AG08395 (cell line): ENCODE measurements around the gene TAS2R46.
"Not testable (repeated sequence)": the region's sequence is repeated elsewhere in the genome, so short reads cannot be mapped to it uniquely, and the experiment has no call there.

Experiments
- DNase-seq: peaks from one replicate; pipeline ENCODE4 v3.0.0; 2012; ENCODE audit warnings: mixed read lengths, low spot score

TAS2R46 gene, protein sequence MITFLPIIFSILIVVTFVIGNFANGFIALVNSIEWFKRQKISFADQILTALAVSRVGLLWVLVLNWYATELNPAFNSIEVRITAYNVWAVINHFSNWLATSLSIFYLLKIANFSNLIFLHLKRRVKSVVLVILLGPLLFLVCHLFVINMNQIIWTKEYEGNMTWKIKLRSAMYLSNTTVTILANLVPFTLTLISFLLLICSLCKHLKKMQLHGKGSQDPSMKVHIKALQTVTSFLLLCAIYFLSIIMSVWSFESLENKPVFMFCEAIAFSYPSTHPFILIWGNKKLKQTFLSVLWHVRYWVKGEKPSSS

DNA sequence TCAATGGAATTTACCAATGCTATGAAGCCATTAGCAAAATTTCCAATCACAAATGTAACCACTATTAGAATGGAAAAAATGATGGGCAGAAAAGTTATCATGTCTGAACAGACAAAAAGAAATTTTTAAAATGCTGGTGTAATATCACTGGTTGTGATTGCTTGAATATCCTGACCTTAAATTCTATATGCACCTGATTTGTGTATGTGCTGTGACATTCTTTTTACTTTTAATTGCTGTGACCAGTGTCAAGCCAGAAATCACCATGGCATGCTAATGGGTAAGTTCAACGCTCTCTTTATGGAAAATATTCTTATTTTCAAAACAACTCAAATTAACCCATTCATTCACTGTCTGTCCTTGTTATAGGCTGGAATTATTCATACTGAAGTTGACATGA is at the start of gene TAS2R46:
TAS2R46 (minus strand) TSS at position 101 of the 400 bp plus-strand sequence; CDS start at position 101, 0 bp downstream.
- not testable (repeated sequence) for DNase-seq

DNA sequence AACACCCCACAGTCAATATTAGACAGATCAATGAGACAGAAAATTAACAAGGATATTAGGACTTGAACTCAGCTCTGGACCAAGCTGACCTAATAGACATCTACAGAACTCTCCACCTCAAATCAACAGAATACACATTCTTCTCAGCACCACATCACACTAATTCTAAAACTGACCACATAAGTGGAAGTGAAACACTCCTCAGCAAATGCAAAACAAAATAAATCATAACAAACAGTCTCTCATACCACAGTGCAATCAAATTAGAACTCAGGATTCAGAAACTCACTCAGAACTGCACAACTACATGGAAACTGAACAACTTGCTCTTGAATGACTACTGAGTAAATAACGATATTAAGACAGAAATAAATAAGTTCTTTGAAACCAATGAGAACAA is 49.1 kb upstream of the TAS2R46 start:
- not testable (repeated sequence) for DNase-seq

DNA sequence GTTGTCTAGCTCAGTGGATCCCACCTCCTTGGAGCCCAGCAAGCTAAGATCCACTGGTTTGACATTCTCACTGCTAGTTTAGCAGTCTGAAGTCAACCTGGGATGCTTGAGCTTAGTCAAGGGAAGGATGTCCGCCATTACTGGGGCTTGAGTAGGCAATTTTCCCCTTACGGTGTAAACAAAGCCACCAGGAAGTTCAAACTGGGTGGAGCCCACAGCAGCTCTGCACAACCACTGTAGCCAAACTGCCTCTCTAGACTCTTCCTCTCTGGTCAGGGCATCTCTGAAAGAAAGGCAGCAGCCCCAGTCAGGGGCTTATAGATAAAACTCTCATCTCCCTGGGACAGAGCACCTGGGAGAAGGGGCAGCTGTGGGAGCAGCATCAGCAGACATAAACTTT is 46.8 kb upstream of the TAS2R46 start:
- DNase-seq, result no peak

DNA sequence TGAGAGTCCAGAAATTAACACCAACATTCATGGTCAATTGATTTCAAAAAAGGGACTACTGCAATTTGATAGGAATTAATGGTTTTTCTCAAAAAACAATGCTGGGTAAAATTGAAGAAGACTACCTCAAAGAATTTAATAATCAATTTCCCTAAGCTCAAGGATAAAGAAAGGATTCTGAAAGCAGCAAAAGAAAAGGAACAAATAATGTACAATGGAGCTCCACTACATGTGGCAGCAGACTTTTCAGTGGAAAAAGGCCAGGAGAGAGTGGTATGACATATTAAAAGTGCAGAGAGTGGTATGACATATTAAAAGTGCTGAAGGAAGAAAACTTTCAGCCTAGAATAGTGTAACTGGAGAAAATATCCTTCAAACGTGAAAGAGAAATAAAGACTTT is 45.6 kb upstream of the TAS2R46 start:
- DNase-seq, result no peak

DNA sequence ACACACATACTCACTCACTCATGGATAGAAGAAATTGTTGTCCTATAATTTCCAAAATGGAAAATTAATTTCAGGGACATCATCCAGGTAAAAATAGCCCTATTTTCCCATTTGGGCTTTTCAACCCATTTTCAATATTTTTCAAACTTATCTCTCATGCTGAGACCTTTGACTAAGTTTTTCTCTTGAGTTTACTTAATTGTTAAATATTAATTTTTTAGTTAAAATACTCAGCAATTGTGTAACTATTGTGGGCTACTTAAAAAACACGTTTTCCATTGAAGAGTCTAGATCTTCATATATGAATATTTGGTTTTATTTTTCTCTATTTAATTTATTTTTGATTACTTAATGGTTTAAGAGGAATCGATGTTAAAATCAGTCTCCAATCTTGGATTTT is 44.2 kb upstream of the TAS2R46 start:
- DNase-seq, result no peak

DNA sequence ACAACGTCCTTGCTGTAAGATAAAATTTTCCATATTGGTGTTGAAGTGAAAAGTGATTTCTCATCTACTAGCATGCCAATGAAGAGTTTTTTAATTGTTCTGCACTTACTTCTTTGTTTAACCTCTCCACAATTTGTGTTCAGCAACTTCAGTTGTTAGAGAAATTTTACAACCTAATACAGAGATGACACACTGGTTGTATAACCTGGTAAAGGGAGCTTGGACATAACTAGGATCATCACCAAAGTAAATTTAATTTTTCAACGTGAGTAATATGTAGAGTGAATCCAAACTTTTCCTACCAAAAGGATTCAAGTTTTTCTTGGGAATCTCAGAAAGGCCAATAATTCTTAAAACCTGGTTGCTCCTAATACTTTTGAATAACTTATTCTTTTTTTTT is 43.5 kb upstream of the TAS2R46 start:
- DNase-seq, result no peak

DNA sequence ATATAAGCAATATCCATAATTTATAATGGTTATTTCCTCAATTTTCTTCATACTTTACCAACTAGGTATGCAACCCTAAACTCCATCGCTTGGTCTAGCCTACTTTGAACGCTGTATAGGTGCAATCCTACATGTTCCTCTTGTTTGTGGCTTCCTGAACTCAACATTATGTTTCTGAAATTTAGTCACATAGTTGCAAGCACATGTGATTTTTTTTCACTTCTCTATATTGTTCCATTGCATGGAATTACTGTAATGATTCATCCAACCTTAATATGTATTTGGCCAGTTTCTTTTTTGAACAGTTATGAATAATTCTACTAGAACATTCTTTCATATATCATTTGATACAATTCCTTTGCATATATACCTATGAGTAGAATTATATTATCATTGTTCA is 32.8 kb upstream of the TAS2R46 start:
- not testable (repeated sequence) for DNase-seq

DNA sequence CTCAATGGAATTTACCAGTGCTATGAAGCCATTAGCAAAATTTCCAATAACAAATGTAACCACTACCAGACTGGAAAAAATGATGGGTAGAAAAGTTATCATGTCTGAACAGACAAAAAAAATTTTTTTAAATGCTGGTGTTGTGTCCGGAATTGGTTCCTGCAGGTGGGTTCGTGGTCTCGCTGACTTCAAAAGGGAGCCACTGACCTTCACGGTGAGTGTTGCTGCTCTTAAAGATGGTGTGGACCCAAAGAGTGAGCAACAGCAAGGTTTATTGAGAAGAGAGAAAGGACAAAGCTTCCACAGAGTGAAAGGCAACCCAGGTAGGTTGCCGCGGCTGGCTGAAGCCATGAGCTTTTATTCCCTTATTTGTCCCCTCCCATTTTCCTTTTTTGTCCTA is 30.0 kb upstream of the TAS2R46 start, which contains the start of gene TAS2R43:
TAS2R43 (minus strand) TSS at position 186 of the 400 bp plus-strand sequence; CDS start at position 102, 84 bp downstream.
- no peak for DNase-seq

DNA sequence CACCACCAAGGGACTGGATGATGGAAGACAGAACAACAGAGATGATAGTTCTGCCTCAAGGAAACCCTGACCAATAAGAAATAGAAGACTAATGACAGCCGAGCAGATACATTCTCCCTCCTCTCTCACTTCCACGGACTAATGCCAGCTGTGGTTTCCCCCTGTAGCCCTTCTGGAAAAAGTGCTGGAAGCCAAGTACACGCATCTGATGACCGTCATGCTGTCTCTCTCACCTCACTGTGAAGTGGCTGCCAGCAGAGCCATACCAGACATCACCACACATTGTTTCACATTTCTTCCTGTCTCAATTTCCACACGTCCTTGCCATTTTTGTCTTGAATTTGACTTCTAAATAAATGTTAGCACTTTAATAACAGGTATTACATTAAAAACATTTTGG is 27.2 kb upstream of the TAS2R46 start:
- no peak for DNase-seq

DNA sequence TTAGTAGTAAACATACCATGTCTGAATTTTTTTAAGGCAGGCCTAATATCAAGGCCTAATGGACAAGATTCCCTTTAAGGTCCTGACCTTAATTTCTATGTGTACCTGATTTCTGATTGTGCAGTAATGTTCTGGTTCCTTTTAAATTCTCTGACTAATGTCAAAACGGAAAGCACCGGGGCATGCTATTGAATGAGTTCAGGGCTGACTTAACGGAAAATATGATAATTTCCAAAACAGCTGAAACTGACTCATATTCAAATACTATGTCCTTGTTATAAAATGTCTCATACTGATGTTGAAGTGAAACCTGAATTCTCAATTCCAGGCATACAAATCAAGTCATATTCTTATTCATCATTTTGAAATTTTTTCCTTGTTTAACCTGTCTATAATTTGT is 23.3 kb upstream of the TAS2R46 start:
- DNase-seq, result no peak

DNA sequence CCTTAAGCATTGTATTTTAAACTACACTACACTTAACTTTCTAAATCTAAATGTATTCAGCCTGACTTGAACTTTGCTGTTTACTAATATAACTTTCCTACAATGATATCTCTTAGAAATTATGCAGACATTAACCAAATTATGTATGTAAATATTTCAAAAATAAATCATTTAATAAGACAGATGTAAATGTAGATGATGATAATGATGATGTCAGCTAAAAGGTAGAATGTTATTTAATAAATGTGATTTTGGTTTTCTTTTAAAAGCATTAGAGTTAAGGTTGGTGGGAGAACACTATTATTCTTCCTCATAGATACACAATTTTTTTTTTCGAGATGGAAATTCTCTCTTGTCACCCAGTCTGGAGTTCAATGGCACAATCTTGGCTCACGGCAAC is 19.9 kb upstream of the TAS2R46 start:
- no peak for DNase-seq

DNA sequence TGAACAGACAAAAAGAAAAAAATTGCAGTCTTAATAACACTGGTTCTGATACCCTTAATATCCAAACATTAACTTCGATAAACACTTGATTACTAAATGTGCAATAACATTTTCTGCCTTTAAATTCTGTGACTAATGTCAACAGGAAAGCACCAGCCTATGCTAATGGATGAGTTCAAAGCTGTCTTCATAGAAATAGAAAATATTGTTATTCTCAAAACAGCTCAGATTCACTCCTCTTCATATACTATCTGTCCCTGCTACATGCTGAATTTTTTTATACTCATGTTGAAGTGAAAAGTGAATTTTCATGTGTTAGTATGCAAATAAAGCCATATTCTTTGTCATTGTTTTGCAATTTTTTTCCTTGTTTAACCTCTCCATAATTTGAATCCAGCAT is 16.2 kb upstream of the TAS2R46 start:
- no peak for DNase-seq

DNA sequence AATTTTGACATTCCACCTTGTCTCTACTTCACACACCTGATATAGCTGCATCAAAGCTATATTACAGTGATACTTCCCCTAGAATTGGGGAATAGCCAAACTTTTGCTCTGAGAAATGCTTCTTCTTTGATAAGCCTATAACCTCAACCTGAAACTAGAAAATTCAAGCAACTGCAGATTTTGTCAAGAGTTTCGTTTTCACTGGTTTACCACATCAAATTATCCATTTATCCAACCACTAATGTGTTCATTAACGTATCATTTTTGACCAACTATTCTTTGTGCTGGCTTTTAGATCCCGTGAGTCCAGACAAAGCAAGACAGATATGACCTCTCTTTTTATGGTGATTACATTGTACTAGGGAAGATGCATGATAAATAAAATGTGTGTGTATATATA is 13.5 kb upstream of the TAS2R46 start:
- no peak for DNase-seq

DNA sequence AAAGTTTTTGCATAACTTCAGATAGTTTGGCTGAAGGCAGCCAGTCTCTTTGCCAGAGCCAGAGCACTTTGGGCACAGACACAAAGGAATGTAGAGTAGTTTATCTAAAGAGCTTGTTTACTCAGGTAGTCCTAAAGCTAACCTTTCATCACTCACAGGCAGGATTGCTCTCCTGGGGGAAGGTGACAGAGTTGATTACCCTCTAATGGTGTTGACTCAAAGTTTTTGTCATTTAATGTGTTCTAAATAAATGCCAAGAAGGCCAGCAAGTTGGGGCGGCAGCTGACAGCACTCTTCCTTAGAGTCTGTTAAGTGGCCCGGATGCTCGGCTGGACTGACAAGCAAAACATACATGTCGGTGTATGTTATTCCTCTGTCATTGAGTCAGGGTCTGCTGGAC is 9.3 kb upstream of the TAS2R46 start:
- no peak for DNase-seq

DNA sequence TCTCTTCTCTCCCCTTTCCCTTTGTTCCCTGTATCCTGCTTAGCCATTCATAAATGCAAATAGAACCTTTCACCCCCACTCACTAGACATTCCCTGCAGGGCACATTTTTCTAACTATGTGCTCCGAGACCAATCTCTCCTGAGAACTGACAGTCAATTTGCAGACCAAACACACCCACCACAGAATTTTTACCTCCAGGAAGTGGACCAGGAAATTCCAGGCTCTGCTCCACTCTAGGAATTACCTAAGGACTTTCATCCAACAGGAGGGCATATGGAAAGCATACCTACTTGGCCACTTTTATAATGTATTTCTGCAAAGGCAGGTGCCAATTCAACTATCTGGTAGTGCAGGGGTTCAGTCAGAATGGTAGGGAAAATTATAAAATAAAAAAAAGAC is 8.9 kb upstream of the TAS2R46 start:
- no peak for DNase-seq

DNA sequence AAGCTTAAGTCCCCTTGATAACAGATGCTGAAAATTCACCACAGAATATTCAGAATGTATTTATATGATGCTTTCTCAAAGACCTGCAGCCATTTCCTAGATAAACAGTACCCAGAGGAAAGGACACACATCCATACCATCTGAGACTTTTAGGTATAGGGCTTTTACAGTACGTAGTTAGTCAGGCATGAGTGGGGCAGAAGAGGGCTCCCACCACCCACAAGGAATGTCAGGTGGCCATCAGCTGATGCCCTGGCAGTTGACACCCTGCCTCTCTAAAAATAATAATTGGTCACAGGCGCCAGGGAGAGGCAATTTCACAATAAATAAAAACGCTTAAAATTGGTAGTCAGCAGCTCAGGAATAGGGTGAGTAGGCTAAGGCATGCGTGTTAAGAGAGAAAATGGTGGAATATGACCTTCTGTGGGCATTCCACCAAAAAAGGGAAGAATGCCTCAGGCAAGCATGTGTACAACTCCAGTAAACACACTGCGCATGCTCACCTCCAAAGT is 7.8 kb upstream of the TAS2R46 start:
- DNase-seq, result no peak

DNA sequence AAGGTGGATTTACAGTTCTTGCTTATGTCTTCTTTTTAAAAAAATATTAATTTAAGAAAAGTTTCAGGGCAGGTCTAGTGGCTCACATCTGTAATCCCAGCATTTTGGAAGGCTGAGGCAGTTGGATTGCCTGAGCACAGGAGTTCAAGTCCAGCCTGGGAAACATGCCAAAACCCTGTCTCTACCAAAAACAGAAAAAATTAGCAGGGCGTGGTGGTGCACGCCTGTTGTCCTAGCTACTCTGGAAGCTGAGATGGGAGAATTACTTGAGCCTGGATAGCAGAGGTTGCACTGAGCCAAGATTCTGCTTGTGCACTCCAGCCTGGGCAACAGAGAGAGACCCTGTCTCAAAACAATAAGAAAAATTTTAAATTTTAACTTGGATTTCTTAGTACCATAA is 5.4 kb upstream of the TAS2R46 start:
- DNase-seq, result no peak

DNA sequence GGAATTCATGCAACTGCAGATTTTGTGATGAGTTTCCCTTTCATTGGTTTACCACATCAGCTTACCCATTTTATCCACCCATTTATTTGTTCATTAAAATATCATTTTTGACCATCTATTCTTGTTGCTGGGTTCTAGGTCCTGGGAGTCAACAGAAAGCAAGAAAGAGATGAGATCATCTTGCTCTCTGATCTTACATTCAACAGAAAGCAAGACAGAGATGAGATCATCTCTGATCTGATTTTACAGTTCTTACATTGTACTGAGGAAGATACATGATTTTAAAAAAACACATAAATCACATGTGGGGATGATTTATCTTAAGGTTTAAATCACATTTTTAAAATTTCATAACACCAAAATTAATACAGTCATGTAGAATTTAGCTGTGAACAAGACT is 2.3 kb downstream of the TAS2R46 start:
- no peak for DNase-seq

DNA sequence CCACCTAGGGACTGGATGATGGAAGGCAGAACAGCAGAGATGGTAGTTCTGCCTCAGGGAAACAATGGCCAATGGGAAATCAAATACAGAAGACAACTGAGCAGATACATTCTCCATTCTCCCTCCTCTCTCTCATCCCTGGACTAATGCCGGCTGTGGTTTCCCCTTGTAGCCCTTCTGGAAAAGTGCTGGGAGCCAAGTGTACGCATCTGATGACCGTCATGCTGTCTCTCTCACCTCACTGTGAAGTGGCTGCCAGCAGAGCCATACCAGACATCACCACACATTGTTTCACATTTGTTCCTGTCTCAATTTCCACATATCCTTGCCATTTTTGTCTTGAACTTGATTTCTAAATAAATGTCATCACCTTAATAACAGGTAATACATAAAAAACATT is 3.1 kb downstream of the TAS2R46 start:
- no peak for DNase-seq

DNA sequence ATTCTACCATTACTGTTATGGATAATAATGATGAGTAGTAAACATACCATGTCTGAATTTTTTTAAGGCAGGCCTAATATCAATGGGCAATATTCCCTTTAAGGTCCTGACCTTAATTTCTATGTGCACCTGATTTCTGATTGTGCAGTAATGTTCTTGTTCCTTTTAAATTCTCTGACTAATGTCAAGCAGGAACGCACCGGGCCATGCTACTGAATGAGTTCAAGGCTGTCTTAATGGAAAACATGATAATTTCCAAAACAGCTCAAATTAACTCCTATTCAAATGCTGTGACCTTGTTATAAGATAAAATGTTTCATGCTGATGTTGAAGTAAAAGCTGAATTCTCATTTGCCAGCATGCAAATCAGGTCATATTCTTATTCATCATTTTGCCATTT is 6.8 kb downstream of the TAS2R46 start:
- DNase-seq, result no peak

DNA sequence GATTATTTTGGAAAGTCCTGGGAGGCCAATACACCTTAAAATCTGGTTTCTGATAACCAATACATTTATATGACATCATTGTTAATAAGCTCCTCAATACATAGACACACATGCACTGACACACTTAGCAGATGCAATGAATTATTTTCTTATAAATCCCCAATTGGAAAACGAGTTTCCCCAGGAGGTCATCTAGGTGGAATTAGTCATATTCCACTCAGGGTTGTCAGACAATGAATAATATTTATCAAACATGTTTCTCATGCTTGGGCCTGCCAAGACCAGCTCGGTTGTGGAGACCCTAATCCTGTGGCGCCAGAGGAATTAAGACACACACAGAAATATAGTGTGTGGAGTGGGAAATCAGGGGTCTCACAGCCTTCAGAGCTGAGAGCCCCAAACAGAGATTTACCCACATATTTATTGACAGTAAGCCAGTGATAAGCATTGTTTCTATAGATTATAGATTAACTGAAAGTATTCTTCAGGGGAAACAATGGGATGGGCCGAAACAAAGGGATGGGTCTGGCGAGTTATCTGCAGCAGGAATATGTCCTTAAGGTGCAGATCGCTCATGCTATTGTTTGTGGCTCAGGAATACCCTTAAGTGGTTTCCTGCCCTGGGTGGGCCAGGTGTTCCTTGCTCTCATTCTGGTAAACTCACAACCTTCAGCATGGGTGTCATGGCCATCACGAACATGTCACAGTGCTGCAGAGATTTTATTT is 12.1 kb downstream of the TAS2R46 start:
- DNase-seq, result not testable (repeated sequence)

DNA sequence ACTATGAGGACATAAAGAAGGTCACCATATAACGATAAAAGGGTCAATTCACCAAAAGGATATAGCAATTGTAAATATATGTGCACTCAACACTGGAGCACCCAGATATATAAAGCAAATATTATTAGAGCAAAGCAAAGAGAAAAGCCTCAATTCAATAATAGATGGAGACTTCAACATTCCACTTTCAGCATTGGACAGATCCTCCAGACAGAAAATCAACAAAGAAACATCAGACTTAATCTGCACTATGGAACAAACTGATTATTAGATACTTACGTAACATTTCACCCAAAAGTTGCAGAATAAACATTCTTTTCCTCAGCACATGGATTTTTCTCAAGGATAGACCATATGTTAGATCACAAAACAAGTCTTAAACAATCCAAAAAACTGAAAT is 20.7 kb downstream of the TAS2R46 start:
- not testable (repeated sequence) for DNase-seq

DNA sequence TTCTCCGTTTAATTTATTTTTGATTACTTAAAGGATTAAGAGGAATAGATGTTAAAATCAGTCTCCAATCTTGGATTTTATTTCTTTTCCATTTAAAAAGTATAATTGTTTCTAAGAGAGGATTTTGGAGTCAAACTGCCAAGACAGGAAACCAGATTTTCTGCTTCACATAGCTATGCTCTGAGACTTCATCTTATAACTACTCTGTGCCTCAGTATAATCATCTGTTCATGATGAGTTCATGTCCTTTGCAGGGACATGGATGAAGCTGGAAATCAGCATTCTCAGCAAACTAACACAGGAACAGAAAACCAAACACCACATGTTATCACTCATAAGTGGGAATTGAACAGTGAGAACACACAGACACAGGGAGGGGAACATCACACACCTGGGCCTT is 21.9 kb downstream of the TAS2R46 start:
- DNase-seq, result no peak
